Activated CD4-positive, alpha-beta T cell treated with anti-CD3 and anti-CD28 coated beads for 24 hours (primary cell): ENCODE measurements around the gene AMPH.
A peak's percentile ranks its signal among the peaks of the same experiment; 100 is the strongest.
"Not testable (repeated sequence)": the region's sequence is repeated elsewhere in the genome, so short reads cannot be mapped to it uniquely, and the experiment has no call there.

Experiments
- DNase-seq, 2 donors: peaks; one replicate each; pipeline ENCODE4 v3.0.0-alpha.2; 2020; ENCODE audit warnings: low read depth in 2 of 2

Gene AMPH

GRCh38 chr7:38396852-38397251 lies 234.3 kb downstream of the AMPH start:
- DNase-seq = no peak

DNA sequence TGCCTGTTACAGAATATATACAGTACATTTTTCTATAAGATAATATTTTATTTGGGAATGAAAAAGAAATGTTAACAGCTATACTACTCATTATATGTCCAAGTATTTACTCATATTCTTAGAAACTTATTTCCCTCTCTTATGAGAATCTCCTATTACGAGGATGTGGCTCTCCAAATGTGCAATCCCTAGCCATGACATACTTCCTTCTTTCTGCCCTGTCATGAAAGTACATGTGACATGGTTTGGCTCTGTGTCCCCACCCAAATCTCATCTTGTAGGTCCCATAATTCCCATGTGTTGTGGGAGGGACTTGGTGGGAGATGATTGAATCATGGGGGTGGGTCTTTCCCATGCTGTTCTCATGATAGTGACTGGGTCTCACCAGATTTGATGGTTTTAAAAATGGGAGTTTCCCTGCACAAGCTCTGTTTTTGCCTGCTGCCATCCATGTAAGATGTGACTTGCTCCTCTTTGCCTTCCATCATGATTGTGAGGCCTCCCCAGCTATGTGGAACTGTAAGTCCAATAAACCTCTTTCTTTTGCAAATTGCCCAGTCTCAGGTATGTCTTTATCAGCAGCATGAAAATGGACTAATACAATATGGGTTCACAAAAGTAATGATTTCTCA lies 235.1 kb downstream of the AMPH start:
- not testable (repeated sequence) for DNase-seq

DNA sequence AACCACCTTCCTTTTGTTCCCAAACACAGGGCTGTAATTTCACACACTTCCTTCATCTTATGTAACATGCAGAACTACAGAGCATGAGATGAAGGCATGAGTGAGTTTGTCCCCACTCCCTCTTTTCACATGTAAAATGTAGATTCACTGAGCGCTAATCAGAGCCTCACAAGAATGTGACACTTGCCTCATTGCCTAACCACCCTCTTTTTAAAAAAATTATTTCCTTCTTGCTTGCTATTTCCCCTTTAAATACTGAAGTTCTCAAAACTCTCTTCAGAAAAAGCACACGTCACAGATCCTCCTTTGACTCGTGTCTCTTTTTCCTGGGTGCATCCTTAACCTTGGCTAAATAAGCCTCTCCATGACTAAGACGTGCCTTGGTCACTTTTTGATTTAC lies 236.5 kb downstream of the AMPH start:
- DNase-seq = no peak

- DNase-seq = no peak
Measured at GRCh38 chr7:38393874-38394273, 237.3 kb downstream of the AMPH start.

GRCh38 chr7:38391751-38392150 lies 239.4 kb downstream of the AMPH start:
- no peak for DNase-seq

- no peak for DNase-seq
Measured at GRCh38 chr7:38385682-38386081, 245.5 kb downstream of the AMPH start.

GRCh38 chr7:38383281-38383680 lies 247.9 kb downstream of the AMPH start:
- DNase-seq = no peak

- no peak for DNase-seq
Measured at GRCh38 chr7:38382684-38383083, 248.5 kb downstream of the AMPH start.

- no peak for DNase-seq
Measured at GRCh38 chr7:38375453-38375852, 255.7 kb downstream of the AMPH start.

- peak in 1 of 2 donors; percentile 55 for DNase-seq
Measured at GRCh38 chr7:38374507-38374906, 256.7 kb downstream of the AMPH start.

DNA sequence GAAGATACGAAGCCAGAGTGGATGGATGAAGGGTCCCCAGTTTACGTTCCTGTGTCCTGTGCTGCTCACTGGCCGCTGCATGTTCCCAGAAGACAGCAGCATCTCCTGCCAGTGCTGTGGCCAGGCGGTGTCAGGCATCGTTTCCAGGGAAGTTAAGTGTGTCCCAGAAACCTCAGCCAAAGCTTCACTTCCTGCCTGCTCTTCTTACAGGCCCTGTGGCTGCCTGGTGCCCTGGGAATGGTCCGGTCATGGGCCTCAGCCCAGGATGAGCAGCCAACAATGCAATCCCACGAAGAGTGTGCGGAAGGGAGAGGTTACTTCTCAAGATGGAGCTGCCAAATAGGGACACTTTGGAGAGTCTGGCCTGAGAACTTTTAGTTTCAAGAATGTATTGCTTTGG lies 258.0 kb downstream of the AMPH start:
- DNase-seq = no peak

DNA sequence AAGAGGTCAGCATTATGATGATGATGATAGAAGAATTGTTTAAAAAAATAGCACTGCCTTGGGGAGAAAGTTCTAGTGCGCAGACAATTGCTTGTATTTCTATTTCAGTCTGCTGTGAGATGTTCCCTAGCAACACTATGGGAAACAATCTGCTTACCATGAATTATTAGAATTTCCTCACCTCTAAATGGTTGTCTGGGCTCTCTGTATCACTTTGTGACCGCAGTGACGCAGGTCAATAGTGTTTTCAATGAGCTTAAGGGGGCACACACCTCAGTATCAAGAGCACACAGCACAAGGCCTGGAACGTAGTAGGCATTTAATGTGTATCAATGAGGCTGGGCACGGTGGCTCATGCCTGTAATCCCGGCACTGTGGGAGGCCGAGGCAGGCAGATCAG lies 258.9 kb downstream of the AMPH start:
- DNase-seq = no peak

DNA sequence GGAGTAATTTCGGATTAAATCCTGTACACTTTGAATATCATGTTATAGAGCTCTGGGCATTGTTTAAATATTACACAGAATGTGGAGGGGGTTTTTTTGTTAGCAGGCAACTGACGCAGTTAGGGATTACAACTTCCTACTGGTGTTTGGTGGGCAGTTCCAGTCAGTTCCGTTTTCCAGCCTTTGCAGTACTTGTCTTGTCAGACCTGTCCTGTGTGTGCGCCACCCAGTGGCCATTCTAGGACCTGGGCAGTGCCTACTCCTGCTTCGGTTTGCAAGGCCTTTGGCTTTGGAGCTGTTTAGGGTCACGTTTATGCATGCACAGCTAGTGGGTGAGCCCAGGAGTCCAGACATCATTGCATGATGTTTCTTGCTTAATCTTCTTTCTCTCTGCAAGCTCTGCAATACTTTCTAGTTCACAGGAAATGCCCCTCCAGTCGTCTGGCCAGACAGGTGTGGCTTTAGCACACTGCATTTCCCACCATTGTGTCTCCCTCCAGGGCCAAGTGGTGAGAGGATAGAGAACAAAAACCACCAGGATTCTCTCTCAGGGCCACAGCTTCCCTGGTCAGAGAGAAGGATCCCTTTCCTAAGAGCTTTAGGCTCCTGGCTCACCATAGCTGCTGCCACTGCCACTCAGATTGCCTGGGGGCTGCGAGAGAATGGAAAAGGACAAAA lies 261.2 kb downstream of the AMPH start:
- DNase-seq = peak; percentile 71 to 78

GRCh38 chr7:38368191-38368605 lies 263.0 kb downstream of the AMPH start:
- DNase-seq = peak; percentile 68 to 73

DNA sequence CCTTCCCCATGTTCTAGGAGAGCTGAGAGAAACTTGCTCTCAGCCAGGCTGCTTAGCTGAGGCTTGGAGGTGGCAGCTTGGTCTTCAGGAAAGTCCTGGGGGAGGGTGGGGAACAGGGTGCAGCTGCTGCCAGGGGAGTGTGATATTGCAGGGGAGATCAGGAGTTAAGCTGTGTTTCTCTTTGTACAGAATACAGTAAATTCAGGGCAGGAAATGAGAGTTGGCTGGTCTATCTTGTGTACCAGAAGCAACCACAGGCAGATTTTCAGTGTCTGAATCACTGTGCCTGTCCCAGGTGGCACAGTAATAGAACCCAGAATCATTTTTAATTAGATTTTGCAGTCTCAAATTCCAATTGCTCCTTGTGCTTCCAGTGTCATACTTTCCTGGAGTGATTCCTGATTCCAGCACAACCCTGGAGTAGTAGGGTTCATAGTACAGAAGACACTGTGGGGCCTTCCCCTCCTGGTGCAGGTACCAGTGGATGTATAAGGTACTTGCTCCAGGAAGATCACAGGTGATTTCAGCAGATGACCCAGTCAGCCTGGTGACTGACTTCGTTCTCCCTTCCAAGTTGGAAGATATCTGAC lies 263.8 kb downstream of the AMPH start:
- no peak for DNase-seq

GRCh38 chr7:38363379-38363778 lies 267.8 kb downstream of the AMPH start:
- peak in 1 of 2 donors; percentile 55 for DNase-seq

GRCh38 chr7:38362611-38363237 lies 268.4 kb downstream of the AMPH start:
- not testable (repeated sequence) for DNase-seq

- DNase-seq = no peak
Measured at GRCh38 chr7:38360776-38361175, 270.4 kb downstream of the AMPH start.

GRCh38 chr7:38359071-38359601 lies 272.0 kb downstream of the AMPH start:
- peak; percentile 55 to 70 for DNase-seq

DNA sequence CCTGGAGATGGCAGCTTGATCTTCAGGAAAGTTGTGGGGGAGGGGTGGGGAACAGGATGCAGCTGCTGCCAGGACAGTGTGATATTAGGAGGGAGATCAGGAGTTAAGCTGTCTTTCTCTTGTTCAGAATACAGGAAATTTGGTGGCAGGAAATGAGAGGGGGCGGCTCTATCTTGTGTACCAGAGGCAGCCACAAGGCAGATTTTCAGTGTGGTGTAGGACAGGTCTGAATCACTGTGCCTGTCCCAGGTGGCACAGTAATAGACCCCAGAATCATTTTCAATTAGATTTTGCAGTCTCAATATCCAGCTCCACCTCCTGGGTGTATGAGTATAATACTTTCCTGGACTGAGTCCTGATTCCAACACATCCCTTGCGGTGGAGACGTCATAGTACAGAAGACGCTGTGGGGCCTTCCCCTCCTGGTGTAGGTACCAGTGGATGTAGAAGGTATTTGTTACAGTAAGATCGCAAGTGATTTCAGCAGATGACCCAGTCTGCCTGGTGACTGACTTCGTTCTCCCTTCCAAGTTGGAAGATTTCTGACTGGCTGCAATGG lies 272.8 kb downstream of the AMPH start:
- not testable (repeated sequence) for DNase-seq

GRCh38 chr7:38354271-38354851 lies 276.8 kb downstream of the AMPH start:
- DNase-seq = peak in 1 of 2 donors; percentile 46

DNA sequence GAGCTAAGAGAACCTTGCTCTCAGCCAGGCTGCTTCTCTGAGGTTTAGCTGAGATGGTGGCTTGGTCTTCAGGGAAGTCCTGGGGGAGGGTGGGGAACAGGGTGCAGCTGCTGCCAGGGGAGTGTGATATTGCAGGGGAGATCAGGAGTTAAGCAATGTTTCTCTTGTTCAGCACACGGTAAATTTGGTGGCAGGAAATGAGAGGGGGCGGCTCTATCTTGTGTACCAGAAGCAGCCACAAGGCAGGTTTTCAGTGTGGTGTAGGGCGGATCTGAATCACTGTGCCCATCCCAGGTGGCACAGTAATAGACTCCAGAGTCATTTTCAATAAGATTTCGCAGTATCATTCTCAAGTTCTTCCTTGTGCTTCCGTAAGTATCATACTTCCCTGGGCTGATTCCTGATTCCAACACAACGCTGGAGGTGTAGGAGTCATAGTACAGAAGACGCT lies 277.7 kb downstream of the AMPH start:
- DNase-seq = not testable (repeated sequence)
